ENCODE measurements around the gene GYG2.

Gene GYG2

GRCh38 chrX:2907295-2907694 is 78.6 kb downstream of the GYG2 start:
- TF ChIP-seq, protein P1, sequence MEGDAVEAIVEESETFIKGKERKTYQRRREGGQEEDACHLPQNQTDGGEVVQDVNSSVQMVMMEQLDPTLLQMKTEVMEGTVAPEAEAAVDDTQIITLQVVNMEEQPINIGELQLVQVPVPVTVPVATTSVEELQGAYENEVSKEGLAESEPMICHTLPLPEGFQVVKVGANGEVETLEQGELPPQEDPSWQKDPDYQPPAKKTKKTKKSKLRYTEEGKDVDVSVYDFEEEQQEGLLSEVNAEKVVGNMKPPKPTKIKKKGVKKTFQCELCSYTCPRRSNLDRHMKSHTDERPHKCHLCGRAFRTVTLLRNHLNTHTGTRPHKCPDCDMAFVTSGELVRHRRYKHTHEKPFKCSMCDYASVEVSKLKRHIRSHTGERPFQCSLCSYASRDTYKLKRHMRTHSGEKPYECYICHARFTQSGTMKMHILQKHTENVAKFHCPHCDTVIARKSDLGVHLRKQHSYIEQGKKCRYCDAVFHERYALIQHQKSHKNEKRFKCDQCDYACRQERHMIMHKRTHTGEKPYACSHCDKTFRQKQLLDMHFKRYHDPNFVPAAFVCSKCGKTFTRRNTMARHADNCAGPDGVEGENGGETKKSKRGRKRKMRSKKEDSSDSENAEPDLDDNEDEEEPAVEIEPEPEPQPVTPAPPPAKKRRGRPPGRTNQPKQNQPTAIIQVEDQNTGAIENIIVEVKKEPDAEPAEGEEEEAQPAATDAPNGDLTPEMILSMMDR (IDR thresholded peaks at IDR 0.05; ENCODE audit: low read depth, low read length), result no peak
- H3K4me3 ChIP-seq (replicated peaks in 1 of 2; ENCODE audit: low read depth in 2 of 2, low read length in 2 of 2), result no peak overlapping the region
- no peak for DNase-seq (ENCODE audit: low read depth in 2 of 2)

DNA sequence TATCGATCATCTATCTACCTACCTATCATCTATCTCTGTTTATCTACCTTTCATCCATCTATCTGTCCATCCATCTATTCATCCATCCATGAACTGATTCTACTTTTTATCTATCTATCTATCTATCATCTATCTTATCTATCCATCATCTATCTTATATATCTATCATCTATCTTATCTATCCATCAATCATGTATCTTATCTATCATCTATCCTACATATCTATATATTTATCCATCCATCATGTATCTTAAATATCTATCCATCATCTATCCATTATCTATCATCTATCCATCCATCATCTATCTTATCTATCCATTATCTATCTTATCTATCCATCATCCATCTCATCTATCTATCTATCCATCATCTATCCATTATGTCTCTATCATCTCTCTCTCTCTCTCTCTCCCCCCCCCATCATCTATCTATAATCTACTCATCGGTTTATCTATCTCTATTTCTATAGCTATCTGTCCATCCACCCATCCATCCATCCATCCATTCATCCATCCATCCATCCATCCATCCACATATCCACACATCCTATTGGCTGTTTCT is 79.5 kb downstream of the GYG2 start:
- no peak for DNase-seq (ENCODE audit: low read depth in 2 of 2)
- no peak overlapping the region for H3K4me3 ChIP-seq (replicated peaks in 1 of 2; ENCODE audit: low read depth in 2 of 2, low read length in 2 of 2)
- TF ChIP-seq, protein P1 (IDR thresholded peaks at IDR 0.05; ENCODE audit: low read depth, low read length), result no peak

DNA sequence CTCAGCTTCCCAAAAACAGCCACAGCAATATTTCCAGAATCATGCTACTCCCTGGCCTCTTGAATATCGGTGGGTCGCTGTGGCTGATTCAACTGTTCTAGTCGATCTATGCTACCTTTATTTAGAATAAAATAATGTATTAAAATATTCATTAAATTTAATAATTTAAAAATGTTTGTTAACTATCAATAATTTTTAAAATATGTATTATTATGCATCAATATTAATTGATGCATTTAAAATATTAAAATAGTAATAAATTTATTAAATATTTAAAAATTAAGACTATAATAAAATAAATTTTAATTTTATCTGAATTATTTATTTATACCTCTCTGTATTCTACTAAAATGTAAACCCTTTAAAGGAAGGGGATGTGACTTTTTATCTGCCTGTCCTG is 81.4 kb downstream of the GYG2 start:
- DNase-seq (ENCODE audit: low read depth in 2 of 2), result no peak
- H3K4me3 ChIP-seq (replicated peaks in 1 of 2; ENCODE audit: low read depth in 2 of 2, low read length in 2 of 2), result no peak overlapping the region
- TF ChIP-seq, protein P1 (IDR thresholded peaks at IDR 0.05; ENCODE audit: low read depth, low read length), result no peak

DNA sequence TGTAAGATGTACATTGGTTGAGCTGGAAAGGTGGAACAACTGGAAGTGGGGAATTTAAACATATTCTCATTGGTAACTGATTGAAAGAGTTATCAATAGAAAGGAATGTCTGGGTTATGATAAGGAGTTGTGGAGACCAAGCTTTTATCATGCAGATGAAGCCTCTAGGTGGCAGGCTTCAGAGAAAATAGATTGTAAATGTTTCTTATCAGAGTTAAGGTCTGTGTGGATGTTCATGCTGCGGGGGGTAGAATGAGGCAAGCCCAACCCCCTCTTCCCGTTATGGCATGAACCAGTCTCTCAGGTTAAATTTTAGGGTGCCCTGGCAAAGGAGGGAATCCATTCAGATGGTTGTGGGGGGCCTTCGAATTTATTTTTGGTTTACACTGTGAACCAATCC is 84.4 kb downstream of the GYG2 start:
- TF ChIP-seq, protein P1 (IDR thresholded peaks at IDR 0.05; ENCODE audit: low read depth, low read length), result no peak
- no peak for DNase-seq (ENCODE audit: low read depth in 2 of 2)

DNA sequence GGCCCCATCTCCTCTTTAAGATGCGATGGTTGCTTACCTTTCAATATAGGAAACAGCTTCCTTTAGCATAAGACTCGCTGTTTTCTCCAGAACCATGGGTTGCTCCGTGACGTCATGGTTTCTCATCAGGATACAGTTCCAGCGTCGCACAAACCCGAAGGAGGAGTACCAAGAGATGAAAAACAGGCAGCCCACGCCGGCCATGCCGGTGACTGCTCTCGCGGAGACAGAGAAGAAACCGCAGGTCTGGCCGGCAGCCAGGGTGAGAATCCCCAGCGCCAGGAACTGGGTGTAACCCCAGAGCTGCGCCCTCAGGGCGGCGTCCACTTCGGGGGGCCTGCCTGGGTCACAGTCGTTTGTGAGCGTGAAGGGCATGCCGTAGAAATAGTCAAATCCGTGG is 89.0 kb downstream of the GYG2 start:
- no peak overlapping the region for H3K4me3 ChIP-seq (replicated peaks in 1 of 2; ENCODE audit: low read depth in 2 of 2, low read length in 2 of 2)
- DNase-seq (ENCODE audit: low read depth in 2 of 2), result no peak
- TF ChIP-seq, protein P1 (IDR thresholded peaks at IDR 0.05; ENCODE audit: low read depth, low read length), result no peak

More for the DNA sequence above, 84.4 kb downstream of the GYG2 start:
- H3K4me3 ChIP-seq (replicated peaks in 1 of 2; ENCODE audit: low read depth in 2 of 2, low read length in 2 of 2), result no peak overlapping the region

- TF ChIP-seq, protein P1 (IDR thresholded peaks at IDR 0.05; ENCODE audit: low read depth, low read length), result no peak
- H3K4me3 ChIP-seq (replicated peaks in 1 of 2; ENCODE audit: low read depth in 2 of 2, low read length in 2 of 2), result no peak overlapping the region
- DNase-seq (ENCODE audit: low read depth in 2 of 2), result no peak
Measured at GRCh38 chrX:2921193-2921592, 92.5 kb downstream of the GYG2 start.

DNA sequence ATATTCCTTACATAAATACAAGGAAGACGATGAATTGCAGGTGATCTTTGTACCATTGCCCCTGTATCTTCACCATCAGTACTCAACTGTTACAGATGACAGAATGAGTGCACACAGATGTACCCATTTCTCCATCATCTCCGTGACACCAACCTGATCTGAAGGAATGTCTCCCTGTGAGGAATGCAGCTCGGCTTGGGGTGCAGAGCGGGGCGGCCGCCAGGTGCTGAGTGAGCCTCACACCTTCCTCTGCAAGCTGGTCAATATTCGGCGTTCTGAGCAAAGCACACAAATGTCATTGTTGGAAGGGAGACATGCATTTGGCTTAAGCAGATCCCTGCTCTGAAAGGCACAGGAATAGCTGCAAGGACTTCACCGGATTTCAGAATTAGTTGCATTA is 93.0 kb downstream of the GYG2 start:
- TF ChIP-seq, protein P1 (IDR thresholded peaks at IDR 0.05; ENCODE audit: low read depth, low read length), result no peak
- no peak overlapping the region for H3K4me3 ChIP-seq (replicated peaks in 1 of 2; ENCODE audit: low read depth in 2 of 2, low read length in 2 of 2)
- no peak for DNase-seq (ENCODE audit: low read depth in 2 of 2)
